CD4-positive, alpha-beta T cell treated with Interleukin-1 beta for 1 hour (primary cell): Measurements from ENCODE around the gene SREBF2.
"Not testable (repeated sequence)": the region's sequence is repeated elsewhere in the genome, so short reads cannot be mapped to it uniquely, and the experiment has no call there.

Source experiments
- DNase-seq, 2 donors: peaks; one replicate each; pipeline ENCODE4 v3.0.0-alpha.2; 2020 to 2022

The SREBF2 gene

DNA sequence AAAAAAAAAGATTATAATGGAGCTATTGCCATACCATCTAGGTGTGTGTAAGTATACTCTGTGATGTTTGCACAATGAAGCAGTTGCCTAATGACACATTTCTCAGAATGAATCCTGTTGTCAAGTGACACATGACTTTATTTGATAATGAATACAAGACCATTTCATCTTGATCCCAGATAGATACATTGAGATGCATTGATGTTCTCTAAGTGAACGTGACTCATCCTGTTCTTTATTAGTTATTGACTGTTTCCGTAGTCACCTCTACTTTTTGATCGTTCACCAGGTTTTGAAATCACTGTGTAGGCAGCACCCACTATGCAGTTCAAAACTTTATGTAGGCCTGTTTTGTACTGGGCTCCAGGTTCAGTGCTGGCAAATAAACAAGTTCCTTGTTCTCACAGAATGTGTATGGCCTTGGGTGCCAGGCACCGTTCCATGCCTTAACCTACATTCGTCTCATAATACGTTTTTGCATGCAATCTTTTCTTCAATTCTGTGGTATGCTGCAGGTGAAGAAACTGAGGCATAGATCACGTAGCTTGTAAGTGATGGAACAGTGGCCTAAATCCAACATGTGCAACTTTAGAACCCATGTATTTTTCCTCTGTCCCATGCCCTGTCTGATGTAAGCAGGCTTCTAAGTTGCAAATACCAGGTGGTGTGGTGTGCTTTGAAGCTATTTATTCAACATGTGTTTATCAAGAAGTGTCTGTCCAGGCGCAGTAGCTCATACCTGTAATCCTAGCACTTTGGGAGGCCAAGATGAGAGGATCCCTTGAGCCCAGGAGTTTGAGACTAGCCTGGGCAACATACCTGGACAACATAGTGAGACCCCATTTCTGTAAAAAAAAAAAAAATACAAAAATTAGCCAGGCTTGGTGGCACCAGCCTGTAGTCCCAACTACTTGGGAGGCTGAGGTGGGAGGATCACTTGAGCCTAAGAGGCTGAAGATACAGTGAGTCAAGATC, 10.4 kb downstream of the SREBF2 start:
- no peak for DNase-seq

DNA sequence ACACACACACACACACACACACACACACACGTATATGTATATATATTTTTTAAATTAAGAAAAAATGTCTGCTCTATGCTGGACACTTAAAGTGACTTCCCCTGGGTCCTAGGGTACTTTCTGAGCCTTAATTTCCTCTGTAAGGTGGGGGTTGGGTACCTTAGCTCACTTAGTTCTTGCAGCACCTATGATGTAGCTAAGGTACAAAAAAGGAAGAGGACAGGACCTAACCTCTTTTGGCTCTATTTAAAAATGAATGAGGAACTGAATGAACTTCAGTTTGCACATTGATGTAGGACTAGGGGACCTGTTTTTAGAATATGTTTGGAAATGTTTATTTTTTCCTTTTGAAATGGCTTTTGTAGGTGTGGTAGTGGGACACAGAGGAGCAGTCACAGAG, 11.1 kb downstream of the SREBF2 start:
- no peak for DNase-seq

- DNase-seq = no peak
Measured at GRCh38 chr22:41844513-41844912, 11.6 kb downstream of the SREBF2 start.

DNA sequence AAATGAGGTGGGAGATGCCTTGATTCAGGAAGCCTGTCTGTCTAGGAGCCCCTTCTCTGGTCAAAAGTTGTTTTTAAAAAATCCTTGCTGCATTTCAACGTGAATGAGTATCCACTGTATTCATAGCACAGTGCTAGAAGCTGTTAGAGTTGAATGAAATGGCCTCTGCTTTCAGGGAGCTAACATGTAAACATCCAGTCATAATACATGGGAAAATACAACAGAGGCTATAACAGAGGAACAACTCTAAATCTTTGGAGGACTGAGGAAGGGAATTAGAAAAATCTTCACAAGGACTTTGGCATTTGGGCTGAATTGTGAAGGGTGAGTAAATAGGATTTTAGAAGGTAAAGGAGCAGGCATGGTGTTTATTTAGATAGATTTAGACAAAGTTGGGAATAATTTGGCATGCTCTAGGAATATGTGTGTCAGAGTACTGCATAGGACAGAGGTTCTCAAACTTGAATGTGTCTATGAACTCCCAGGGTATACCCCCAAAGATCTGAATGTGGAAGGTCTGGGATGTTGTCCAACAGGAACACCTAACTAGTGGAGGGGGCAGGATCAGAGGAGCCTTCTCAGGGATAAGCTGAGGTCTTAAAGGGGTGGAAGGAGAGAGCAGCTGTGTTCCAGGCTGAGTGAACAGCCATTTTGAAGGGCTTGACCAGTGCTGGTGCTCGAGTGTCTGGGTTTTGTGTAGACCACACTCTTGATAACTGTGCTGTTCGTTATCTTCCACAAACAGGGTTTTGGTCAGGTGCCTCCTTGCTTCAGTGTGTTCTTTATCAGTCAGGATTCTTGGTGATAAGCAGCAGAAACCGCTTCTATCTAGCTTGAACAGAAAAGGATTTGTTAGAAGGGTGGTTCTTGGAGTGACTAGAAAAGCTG, 12.7 kb downstream of the SREBF2 start:
- no peak for DNase-seq

DNA sequence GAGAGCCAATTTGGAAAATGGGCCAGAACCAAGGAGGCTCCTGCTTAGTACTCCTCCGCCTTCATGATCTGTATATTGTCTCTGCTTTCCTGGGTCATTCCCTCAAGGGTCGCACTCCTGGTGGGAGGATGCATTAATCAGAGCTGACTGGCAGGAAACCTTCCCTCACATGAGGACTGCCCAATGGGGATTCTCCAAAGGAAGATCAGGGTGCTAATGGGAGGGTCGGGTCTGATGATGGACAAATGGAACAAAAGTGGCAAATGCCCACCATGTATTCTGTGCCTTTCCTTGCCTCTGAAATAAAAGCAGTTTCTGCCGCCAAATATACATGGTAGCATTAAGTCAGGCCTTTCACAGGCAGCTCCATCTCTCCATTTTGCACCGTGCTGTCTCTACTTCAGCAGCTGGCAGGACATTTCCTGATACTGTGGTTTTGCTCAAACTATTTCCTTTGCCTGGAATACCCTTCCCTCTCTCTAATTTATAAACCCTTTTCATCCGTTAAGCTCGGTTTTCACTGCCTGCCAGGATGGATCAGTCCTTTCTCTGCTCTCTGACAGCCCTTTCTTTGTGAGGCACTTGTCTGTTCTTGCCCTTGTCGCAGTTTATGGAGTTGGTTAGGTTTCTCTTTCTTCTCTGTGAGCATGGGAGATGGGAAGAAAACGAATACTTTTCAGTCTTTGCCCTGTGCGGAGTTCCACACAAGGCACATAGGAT, 13.5 kb downstream of the SREBF2 start:
- DNase-seq = no peak

DNA sequence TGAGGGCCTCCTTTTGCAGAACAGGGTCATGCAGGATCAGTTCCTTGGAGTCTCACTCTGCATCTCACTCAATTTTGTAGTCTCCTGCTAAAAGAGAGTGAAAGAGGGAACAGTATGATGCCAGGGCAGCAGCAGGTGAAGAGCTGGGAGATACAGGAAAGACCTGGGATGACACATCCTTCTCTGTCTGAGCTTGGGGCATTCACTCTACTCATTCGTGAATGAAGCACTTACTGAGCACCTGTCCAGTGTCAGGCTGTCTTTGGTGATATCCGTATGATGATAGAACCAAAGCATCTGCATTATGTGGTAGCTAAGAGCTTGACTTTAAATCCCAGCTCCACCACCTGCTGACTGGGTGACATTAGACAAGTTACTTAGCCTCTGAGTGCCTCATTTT, 14.4 kb downstream of the SREBF2 start:
- DNase-seq = no peak

DNA sequence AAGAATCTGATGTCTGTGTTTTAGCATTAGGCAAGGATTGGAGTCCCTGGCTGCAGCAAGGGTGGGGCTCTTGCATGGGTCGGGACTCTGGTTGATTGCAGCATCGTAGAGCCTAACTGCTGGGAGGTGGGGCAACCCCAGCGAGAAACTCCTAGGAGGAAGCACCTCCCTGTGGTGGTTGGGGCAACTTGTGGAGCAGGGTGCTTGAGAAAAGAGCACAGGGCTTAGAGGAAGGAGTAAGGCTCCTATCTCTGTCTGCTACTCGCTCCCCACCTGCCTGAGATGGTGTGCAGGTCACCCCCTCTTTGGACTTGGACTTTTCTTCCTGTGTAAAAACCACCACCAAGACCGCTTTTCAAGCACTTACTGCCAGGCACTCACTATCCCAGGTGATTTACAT, 15.6 kb downstream of the SREBF2 start:
- peak in 1 of 2 donors; percentile 64 for DNase-seq

- no peak for DNase-seq
Measured at GRCh38 chr22:41856469-41856868, 23.6 kb downstream of the SREBF2 start.

DNA sequence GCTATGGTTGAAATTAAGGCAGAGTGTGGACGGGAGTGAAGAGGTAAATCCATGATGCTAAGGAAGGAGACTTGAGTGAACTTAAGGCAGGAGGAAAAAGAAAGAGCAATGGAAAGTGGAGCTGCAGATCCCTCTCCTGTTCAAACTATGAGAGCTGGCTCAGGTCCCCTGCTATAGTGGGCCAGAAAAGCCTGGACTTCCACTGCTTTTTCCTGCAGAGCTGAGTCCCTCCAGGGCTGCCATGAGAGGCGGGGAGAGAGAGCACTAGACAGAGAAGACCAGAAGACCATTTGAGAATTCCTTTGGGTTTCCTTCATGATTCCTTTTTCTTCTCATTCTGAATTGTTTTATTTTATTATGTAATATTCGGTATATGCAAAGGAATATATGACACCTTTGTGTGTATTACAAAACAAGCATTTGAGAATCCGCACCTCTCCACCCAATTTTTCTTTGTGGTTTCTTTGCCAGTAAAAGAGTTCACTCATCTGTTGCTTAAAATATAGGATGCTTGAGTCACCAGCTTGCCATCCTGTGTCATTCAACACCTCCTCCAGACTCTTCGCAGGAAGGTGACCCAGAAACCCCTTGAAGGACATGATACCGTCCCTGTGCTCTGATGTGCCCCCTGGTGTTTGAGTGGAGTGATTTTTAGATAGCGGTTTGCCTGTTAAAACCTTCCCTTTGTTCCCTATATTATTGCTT, 24.4 kb downstream of the SREBF2 start:
- peak; percentile 73 to 81 for DNase-seq

DNA sequence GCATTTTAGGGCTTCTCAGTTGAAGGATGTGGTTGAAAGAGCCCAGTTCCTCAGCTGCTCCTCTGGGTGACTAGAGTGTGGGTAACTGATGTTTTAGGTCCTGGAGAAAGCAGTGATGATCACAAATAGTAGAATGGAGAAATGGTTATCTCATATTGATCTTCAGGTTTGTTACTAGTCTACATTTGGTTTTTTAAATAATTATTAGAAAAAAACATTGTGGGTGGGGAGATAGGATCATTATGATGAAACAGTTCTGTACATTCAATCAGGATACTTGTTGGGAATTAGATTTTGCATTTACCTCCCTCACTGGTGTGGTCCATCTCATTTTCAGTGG, 24.9 kb downstream of the SREBF2 start:
- no peak for DNase-seq

DNA sequence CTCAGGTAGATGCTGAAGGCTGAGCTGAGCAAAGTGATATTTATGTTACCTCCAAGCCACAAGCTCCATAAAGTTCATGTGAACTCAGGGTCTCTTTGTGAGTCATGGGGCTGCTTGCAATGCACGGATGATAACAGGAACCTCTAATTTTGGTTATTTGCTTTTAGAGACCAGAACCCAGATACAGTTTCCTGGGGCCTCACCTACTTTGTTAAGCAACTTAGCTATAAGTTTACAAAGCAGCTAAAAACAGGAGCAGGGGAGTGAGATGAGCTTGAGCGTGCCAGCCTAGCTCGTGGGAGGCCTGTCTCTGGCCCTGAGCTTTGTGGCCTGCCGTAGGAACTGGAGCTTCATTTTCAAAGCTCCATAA, 29.2 kb downstream of the SREBF2 start:
- peak; percentile 29 to 39 for DNase-seq

DNA sequence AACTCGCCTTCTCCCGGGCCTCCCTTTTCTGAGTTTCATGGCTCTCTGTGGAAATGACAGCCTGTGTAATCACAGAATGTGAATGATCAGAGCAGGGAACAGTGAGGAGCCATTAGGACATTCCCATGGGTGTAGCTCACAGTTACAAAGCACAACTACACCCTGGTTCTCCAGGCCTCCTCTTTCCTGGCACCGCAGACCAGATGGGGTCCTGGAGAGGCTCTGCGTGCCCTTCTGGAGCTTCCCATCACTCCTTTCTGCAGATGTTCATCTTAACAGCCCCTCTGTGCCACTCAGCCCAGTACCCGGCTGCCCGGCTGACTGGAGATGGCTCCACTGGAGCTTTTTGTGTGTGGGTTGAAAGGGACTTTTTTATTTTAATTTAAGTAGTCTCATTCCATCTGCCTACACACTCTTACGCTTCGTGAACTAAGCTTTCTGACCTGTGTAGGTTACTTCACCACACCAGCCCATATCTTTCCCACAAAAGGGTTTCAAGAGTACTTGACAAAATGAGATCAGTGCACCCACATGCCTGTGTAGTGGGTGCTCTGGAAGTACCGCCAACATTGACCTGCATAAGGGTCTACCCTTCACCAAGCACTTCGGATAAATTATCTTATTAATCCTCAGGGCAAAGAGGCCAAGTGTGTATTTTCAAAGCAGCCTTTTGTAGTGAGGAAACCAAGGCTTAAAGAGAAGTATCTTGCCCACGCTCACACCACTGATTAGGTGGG, 29.8 kb downstream of the SREBF2 start:
- peak; percentile 9 to 20 for DNase-seq

DNA sequence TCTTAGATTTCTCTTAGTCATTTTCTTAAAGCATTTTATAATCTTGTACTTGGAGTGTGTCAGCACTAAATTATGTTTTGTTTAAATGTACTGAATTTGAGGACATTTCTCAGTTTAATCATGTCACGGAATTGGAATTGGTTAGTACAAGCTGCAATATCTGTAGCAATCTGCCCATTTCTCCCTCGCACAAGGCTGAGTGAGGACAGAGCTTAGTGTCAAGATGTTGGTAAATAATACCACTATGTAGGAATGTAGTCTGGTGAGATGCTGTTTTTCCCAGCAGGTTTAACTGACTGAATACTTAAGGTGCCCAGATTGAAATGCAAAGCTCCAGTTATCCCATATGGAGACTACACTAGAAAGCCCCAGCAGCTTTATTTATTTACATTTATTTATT, 30.6 kb downstream of the SREBF2 start:
- DNase-seq = no peak

DNA sequence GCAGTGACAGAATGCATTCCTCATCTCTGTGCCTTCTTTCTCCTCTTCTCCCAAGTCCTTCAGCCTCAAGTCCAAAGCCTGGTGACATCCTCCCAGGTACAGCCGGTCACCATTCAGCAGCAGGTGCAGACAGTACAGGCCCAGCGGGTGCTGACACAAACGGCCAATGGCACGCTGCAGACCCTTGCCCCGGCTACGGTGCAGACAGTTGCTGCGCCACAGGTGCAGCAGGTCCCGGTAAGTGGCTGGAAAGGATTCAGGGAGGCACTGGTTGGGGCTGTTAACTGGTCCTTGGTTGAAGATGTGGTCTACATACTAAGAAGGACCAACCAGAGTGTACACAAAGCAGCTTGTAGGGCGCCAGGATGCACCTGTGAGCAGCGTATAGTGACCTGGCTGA, 35.7 kb downstream of the SREBF2 start:
- DNase-seq = no peak

DNA sequence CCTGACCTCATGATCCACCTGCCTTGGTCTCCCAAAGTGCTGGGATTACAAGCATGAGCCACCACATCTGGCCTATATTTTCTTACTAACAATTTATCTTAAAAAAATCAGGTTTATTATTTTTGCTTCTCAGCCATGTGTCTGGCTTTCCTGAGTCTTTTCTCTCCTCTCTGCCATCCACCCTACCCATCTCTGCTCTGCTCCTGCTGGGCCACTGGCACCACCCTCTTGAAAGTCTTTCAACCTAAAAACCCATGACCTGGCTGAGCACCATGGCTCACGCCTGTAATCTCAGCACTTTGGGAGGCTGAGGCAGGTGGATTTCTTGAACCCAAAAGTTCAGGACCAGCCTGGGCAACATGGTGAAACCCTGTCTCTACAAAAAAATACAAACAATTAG, 37.2 kb downstream of the SREBF2 start:
- DNase-seq = not testable (repeated sequence)

- DNase-seq = no peak
Measured at GRCh38 chr22:41870786-41871185, 37.9 kb downstream of the SREBF2 start.

DNA sequence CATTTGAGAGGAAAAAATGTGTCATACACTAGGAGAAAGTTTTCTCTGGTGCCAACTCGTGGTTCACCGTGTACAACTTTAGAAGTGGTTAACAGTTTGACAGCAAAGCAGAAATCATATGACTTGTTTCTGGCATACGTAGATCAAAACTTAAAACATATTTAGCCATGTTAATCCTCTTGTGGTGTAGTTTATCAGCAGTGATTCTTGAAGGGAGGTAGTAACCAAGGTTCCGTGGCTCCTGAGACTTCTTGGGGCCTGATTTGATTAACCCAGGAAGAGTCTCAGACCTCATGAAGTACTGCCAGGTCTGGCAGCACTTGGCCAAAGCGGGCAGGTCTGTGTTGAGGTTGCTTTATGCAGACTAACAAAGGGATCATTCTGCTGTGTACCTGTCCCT, 40.5 kb downstream of the SREBF2 start:
- peak in 1 of 2 donors; percentile 40 for DNase-seq

- no peak for DNase-seq
Measured at GRCh38 chr22:41874090-41874489, 41.2 kb downstream of the SREBF2 start.

- DNase-seq = no peak
Measured at GRCh38 chr22:41875531-41876270, 42.8 kb downstream of the SREBF2 start.

DNA sequence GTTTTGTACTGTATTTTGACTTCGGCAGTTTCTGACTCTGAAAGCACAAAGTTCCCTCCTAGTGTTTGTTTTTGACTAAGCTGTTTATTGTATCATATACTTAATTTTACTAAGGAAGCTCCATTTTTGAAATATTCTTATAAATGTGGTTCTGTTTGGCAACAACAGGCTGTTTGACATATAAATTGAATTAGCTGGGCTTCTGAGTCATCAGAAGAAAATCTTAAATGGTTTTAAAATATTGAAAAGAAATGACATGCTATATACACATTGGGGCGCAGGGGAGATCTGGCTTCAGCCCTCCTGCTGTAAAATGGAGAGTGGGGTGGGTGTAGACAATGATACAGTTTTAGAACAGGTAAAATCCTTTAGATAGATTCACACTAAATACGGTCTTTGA, 43.4 kb downstream of the SREBF2 start:
- no peak for DNase-seq

DNA sequence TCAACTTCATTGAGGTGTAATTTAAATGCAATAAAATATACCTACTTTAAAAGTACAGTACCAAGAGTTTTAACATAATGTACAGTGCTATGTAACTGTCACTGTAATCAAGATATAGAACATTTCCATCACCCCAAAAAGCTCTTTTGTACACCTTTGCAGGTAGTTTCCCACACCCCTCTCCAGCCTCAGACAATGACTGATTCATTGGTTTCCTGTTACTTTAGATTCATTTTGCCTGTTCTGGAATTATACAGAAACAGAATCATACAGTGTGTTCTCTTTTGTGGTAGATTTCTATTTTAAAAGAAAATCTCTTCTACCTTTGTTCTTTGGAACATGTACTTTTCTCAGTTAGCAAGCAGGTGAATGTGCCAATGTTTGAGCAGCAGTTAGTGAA, 43.8 kb downstream of the SREBF2 start:
- DNase-seq = no peak
